K562 treated with DMSO at 1 percent for 48 hours (cell line): Measurements from ENCODE around the gene CPA4. TPM values are rescaled to one million over a fixed set of nuclear protein-coding genes. Genes with fewer than 3 reads are reported as not detected.

Experiments used
- total RNA-seq: library from RNA; unstranded; fragments of 300-600 nt; gene quantifications from 2 replicates; pipeline ENCODE4 v1.2.3, GENCODE V29; 2022; ENCODE audit warnings: low replicate concordance; ENCODE audit errors: extremely low read depth

The CPA4 gene
- total RNA-seq = not detected in 2 replicates

DNA sequence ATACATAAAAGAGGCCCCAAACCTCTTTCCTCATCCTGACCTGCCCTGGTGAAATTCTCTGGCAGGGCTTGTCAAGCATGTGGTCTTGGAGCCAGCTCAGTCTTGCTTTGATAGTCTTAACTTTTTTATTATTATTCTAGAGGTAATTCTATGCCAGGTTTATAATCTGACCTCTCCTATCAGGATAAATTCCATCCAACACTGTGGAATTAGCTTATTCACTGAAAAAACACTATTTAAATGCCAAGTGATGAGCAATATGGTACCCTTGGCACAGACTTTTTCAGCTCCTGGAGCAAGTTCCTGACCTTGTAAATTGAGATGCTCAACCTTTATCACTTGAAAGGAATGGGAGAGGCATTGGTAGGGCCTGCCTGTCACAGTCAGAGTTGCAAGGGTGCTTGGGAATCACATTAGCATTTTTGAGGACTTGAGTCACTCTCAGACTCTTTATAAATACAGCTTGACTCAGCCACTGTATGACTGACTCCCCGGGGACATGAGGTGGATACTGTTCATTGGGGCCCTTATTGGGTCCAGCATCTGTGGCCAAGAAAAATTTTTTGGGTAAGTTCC is at the start of gene CPA4:
TSS of gene CPA4 (plus strand) at position 480 of the 576 bp plus-strand sequence. CDS start at position 500, 20 bp downstream.

DNA sequence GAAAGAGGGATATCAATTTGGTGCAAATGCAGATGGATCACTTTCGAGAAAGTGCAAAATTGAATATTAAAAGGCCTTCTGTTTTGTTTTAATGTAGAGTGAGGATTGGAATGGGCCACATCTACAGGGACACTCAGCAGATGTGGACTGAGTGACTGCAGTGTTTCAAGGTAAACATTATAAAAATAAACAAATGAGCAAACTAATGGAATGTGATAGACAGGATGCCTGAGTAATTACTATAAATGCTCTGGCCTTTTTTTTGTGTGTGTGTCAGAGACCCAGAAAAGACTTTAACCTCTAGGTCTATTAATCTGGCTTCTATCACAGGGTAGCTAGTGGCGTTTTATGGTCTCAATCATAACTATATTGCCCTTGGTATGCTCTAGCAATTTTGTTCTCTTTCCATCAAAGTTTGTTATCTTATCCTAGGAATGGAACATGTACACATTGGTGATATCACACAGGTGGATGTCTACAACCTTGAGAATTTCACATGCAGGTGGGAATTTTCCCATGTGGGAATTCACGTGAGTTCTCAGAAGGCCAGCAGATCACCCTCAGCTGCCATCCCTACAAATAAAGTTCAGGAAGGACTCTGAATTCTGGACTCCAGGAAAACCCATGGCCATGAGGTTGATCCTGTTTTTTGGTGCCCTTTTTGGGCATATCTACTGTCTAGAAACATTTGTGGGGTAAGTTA is 26.6 kb upstream of the CPA4 start, which contains the start of gene CPA2:
TSS of gene CPA2 (plus strand) at position 606 of the 703 bp plus-strand sequence. CDS start at position 625, 19 bp downstream.

GRCh38 chr7:130344271-130344866 is 51.4 kb downstream of the CPA4 start, which contains the start of gene CPA5:
Gene CPA5, plus strand, starts transcription at chr7:130344816. Its CDS starts 1,670 bp downstream, at chr7:130346486.

Other genes starting within 250 kb of the CPA4 start
- not detected in 2 replicates for gene ZC3HC1, start 241.8 kb upstream of the CPA4 start, total RNA-seq
- gene KLHDC10, start 222.6 kb upstream of the CPA4 start, total RNA-seq = not detected in 2 replicates
- gene TMEM209, start 87.8 kb upstream of the CPA4 start, total RNA-seq = not detected in 2 replicates
- gene SSMEM1, start 85.3 kb upstream of the CPA4 start, total RNA-seq = not detected in 2 replicates
- gene CPA2, start 26.3 kb upstream of the CPA4 start, total RNA-seq = not detected in 2 replicates
- gene CPA5, start 51.7 kb downstream of the CPA4 start, total RNA-seq = not detected in 2 replicates
- not detected in 2 replicates for gene CPA1, start 87.3 kb downstream of the CPA4 start, total RNA-seq
- not detected in 2 replicates for gene CEP41, start 147.9 kb downstream of the CPA4 start, total RNA-seq
- not detected in 2 replicates for gene MEST, start 198.9 kb downstream of the CPA4 start, total RNA-seq